Measurements from ENCODE around the gene SHISAL1.

DNA sequence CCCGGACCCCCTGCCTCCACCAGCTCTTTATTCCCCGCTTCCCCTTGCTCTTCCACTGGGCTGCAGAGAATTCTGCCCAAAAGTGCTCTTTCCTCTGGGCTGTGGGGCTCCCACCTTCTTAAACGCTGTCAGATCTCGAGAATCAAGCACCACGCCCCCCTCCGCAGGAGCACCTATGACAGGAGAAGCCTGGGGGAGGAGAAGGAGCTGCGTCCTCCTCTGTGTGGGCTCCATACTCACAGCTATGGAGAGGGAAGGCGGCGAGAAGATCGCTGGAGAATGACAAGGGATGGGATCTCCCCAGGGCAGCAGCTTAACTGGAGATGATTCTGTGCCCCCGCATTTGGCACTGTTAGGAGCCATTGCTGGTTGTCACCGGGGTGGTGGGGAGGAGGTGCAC lies 19.7 kb downstream of the SHISAL1 start:
- TF ChIP-seq, protein P1, sequence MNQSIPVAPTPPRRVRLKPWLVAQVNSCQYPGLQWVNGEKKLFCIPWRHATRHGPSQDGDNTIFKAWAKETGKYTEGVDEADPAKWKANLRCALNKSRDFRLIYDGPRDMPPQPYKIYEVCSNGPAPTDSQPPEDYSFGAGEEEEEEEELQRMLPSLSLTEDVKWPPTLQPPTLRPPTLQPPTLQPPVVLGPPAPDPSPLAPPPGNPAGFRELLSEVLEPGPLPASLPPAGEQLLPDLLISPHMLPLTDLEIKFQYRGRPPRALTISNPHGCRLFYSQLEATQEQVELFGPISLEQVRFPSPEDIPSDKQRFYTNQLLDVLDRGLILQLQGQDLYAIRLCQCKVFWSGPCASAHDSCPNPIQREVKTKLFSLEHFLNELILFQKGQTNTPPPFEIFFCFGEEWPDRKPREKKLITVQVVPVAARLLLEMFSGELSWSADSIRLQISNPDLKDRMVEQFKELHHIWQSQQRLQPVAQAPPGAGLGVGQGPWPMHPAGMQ (IDR thresholded peaks at IDR 0.05; ENCODE audit: borderline replicate concordance) = no peak
- TF ChIP-seq RELA (IDR thresholded peaks at IDR 0.05; ENCODE audit: borderline replicate concordance, partially characterized antibody) (no peak), CEBPB (IDR thresholded peaks at IDR 0.05; ENCODE audit: borderline replicate concordance in 1 of 2, low read depth in 2 of 2, low read length in 2 of 2) (no peak), EZH2 (IDR thresholded peaks at IDR 0.05; ENCODE audit: borderline replicate concordance, control insufficient read depth, low read depth, low read length) (no peak), POLR2A (IDR thresholded peaks at IDR 0.05; ENCODE audit: low read depth, low read length) (no peak), ESRRA (IDR thresholded peaks at IDR 0.05; ENCODE audit: low read length) (no peak), SMAD1 (IDR thresholded peaks at IDR 0.05; ENCODE audit: low read depth, partially characterized antibody) (no peak), TCF12 (IDR thresholded peaks at IDR 0.05; ENCODE audit: low read depth, low read length) (no peak), RAD21 (IDR thresholded peaks at IDR 0.05; ENCODE audit: insufficient read depth, low read depth, low read length) (no peak), ZNF274 (IDR thresholded peaks at IDR 0.05; ENCODE audit: insufficient read depth, insufficient read length) (no peak), CHD4 (IDR thresholded peaks at IDR 0.05) (no peak), CHD1 (IDR thresholded peaks at IDR 0.05; ENCODE audit: low read depth, low read length) (no peak)
- TF ChIP-seq, protein P2, sequence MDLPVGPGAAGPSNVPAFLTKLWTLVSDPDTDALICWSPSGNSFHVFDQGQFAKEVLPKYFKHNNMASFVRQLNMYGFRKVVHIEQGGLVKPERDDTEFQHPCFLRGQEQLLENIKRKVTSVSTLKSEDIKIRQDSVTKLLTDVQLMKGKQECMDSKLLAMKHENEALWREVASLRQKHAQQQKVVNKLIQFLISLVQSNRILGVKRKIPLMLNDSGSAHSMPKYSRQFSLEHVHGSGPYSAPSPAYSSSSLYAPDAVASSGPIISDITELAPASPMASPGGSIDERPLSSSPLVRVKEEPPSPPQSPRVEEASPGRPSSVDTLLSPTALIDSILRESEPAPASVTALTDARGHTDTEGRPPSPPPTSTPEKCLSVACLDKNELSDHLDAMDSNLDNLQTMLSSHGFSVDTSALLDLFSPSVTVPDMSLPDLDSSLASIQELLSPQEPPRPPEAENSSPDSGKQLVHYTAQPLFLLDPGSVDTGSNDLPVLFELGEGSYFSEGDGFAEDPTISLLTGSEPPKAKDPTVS (IDR thresholded peaks at IDR 0.05; ENCODE audit: low read depth, low read length) = no peak
- TF ChIP-seq, protein P3, sequence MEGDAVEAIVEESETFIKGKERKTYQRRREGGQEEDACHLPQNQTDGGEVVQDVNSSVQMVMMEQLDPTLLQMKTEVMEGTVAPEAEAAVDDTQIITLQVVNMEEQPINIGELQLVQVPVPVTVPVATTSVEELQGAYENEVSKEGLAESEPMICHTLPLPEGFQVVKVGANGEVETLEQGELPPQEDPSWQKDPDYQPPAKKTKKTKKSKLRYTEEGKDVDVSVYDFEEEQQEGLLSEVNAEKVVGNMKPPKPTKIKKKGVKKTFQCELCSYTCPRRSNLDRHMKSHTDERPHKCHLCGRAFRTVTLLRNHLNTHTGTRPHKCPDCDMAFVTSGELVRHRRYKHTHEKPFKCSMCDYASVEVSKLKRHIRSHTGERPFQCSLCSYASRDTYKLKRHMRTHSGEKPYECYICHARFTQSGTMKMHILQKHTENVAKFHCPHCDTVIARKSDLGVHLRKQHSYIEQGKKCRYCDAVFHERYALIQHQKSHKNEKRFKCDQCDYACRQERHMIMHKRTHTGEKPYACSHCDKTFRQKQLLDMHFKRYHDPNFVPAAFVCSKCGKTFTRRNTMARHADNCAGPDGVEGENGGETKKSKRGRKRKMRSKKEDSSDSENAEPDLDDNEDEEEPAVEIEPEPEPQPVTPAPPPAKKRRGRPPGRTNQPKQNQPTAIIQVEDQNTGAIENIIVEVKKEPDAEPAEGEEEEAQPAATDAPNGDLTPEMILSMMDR (IDR thresholded peaks at IDR 0.05 in 2 of 3, conservative IDR thresholded peaks at IDR 0.05 in 1 of 3; ENCODE audit: control insufficient read depth in 2 of 3, extremely low read depth in 1 of 3, insufficient read depth in 1 of 3, low read depth in 3 of 3, low read length in 3 of 3) = no peak

All from GM12878 (cell line).